HUES48 (cell line): ENCODE results near the gene REEP6.
A peak's percentile ranks its signal among the peaks of the same experiment; 100 is the strongest.

Source experiments
- H3K27ac ChIP-seq: one replicate; pipeline ENCODE4 v1.7.0; 2013; ENCODE audit warnings: low read depth, low read length, inconsistent platforms
- H3K27me3 ChIP-seq: 2 replicates; pipeline ENCODE4 v1.6.1; 2013; ENCODE audit warnings: mild to moderate bottlenecking, low read length; ENCODE audit not compliant: control insufficient read depth, insufficient read depth
- H3K36me3 ChIP-seq: 2 replicates; pipeline ENCODE4 v1.6.1; 2013; ENCODE audit warnings: low read length; ENCODE audit not compliant: control insufficient read depth, insufficient read depth
- H3K4me1 ChIP-seq: 2 replicates; pipeline ENCODE4 v1.6.1; 2013; ENCODE audit warnings: mild to moderate bottlenecking, low read length; ENCODE audit not compliant: control insufficient read depth, insufficient read depth
- H3K4me3 ChIP-seq: 2 replicates; pipeline ENCODE4 v1.5.1; 2013; ENCODE audit warnings: mild to moderate bottlenecking, low read depth, low read length
- H3K9ac ChIP-seq: 2 replicates; pipeline ENCODE4 v1.6.1; 2013; ENCODE audit warnings: mild to moderate bottlenecking, low read depth, low read length, moderate library complexity
- H3K9me3 ChIP-seq: 2 replicates; pipeline ENCODE4 v1.6.1; 2013; ENCODE audit warnings: low read length; ENCODE audit not compliant: control insufficient read depth, insufficient read depth

Gene REEP6

DNA sequence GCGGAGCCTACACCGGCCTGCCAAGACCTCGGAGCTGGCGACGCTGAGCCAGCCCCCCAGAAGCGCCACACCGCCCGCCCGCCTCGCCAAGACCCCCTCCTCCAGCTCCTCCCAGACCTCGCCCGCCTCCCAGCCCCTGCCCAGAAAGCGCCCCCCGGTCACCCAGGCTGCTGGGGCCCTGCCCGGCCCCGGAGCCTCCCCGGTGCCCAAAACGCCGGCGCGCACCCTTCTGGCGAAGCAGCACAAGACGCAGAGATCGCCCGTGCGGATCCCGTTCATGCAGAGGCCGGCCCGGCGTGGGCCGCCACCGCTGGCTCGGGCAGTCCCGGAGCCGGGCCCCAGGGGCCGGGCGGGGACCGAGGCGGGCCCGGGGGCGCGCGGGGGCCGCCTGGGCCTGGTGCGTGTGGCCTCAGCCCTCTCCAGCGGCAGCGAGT, 22.1 kb upstream of the REEP6 start:
- no peak overlapping the region for H3K9ac ChIP-seq
- no peaks in the 10 kb centered on the region for H3K36me3 ChIP-seq
- peak overlapping the region; percentile 26; the same call in 1 of the 2 replicates for H3K4me3 ChIP-seq
- peaks cover 8% of the 10 kb centered on the region for H3K4me1 ChIP-seq
- H3K9me3 ChIP-seq, result no peaks in the 10 kb centered on the region
- no peak overlapping the region for H3K27ac ChIP-seq
- H3K27me3 ChIP-seq, result peaks cover 91% of the 10 kb centered on the region

- no peak overlapping the region for H3K9ac ChIP-seq
Observed at GRCh38 chr19:1469255-1470054, 21.5 kb upstream of the REEP6 start.

DNA sequence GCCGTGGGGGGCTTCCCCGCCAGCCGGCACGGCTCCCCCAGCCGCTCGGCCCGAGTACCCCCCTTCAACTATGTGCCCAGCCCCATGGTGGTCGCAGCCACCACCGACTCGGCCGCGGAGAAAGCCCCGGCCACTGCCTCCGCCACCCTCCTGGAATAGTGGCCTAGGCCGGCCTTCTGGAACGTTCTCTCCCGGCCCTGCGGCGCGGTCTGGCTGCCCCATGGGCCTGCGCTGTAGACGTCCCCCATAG, 21.0 kb upstream of the REEP6 start:
- Histone ChIP-seq H3K27ac (no peak overlapping the region), H3K4me3 (peak overlapping the region; percentile 44; the same call in 1 of the 2 replicates), H3K4me1 (peaks cover 8% of the 10 kb centered on the region), H3K27me3 (peaks cover 83% of the 10 kb centered on the region), H3K9ac (no peak overlapping the region), H3K9me3 (no peaks in the 10 kb centered on the region), H3K36me3 (peaks cover 5% of the 10 kb centered on the region; the same call in 1 of the 2 replicates)

More at GRCh38 chr19:1469255-1470054, 21.5 kb upstream of the REEP6 start:
- Histone ChIP-seq H3K4me1 (peaks cover 8% of the 10 kb centered on the region), H3K9me3 (no peaks in the 10 kb centered on the region), H3K27ac (no peak overlapping the region), H3K4me3 (peak overlapping the region; percentile 26; the same call in 1 of the 2 replicates), H3K27me3 (peaks cover 88% of the 10 kb centered on the region), H3K36me3 (peaks cover under 1% of the 10 kb centered on the region; the same call in 1 of the 2 replicates)

GRCh38 chr19:1470305-1471009, 20.5 kb upstream of the REEP6 start:
- no peak overlapping the region for H3K9ac ChIP-seq
- peak overlapping the region; percentile 44 for H3K4me3 ChIP-seq
- H3K9me3 ChIP-seq, result no peaks in the 10 kb centered on the region
- peaks cover 5% of the 10 kb centered on the region; the same call in 1 of the 2 replicates for H3K36me3 ChIP-seq
- peaks cover 78% of the 10 kb centered on the region for H3K27me3 ChIP-seq
- H3K4me1 ChIP-seq, result peaks cover 8% of the 10 kb centered on the region
- H3K27ac ChIP-seq, result no peak overlapping the region

- H3K36me3 ChIP-seq, result peaks cover 5% of the 10 kb centered on the region; the same call in 1 of the 2 replicates
- peaks cover 72% of the 10 kb centered on the region for H3K27me3 ChIP-seq
- H3K9me3 ChIP-seq, result no peaks in the 10 kb centered on the region
- H3K27ac ChIP-seq, result no peak overlapping the region
- no peak overlapping the region for H3K9ac ChIP-seq
- H3K4me3 ChIP-seq, result peak overlapping the region; percentile 44
- H3K4me1 ChIP-seq, result peaks cover 8% of the 10 kb centered on the region
Observed at GRCh38 chr19:1471010-1471514, 19.9 kb upstream of the REEP6 start.

DNA sequence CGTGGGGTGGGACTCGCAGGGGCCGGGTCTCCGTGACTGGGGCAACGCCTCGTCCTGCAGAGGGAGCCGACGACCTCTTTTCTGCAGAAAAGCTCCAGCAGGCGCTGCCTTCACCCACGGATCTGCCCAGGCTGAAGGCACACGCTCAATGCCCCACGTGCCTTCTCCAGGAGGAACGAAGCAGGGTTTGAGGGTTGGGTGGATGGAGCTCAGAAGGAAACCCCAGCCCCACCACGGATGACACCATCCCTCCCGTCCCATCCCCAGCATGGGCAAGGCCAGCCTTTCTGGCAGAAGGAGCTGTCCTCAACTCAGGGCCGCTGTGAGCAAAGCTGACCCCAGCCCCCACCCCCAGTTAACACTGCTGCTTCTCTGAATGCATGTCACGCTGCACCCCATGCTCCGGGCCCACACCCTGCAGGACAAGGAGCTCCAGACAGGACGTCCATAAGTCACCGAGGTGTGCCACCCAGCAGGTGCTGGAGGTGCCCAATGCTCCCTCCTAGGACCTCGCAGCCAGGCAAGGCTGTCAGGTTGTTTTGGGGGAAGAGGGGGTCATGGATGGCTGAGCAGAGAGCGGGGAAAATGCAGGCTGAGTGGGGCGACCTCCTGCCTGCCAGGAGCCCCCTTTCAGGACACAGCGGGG, 19.3 kb upstream of the REEP6 start:
- H3K9ac ChIP-seq, result no peak overlapping the region
- H3K4me1 ChIP-seq, result peaks cover 8% of the 10 kb centered on the region
- H3K9me3 ChIP-seq, result no peaks in the 10 kb centered on the region
- H3K27me3 ChIP-seq, result peaks cover 66% of the 10 kb centered on the region
- H3K27ac ChIP-seq, result no peak overlapping the region
- peaks cover 10% of the 10 kb centered on the region; the same call in 1 of the 2 replicates for H3K36me3 ChIP-seq
- H3K4me3 ChIP-seq, result no peak overlapping the region; the same call in 1 of the 2 replicates

DNA sequence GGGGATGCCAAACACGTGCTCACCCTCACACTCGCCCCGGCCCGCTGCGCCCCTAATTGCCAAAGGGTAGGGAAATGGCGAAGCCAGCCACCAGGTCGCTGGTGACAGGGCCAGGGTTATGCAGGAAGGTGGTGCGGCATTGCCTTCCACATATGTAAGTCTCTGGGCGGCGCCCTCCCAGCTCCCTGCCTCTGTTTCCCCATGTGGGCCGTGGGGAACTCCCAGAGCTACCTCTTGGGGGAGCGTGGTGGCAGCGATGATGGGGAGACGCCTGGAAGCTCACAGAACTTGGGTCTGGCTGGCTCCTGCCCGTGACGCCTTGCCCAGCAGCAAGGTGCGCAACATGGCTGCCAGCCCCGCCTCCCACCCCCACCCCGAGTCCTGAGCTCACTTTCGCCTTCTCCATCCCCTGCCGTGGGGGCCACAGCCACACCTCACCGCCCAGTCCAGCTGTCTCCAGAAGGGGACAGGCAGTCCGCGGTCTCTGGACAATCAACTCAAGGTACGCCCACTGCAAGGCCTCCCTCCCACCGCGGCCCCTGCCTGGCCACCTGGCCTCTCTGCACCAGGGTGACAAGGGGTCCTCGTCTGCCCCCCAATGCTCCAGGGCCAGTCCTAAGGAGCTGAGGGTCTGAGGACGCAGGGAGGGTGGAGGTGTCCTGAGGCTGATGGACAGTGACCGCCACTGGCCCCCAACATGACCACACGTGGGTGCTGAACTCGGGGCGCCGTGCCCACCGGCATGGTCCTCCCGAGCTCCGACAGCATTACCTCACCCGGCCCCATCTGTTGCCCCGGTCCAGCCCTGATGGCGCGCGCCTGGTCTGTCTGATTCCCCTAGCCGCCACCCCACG, 18.5 kb upstream of the REEP6 start:
- H3K36me3 ChIP-seq, result peaks cover 15% of the 10 kb centered on the region
- no peak overlapping the region for H3K9ac ChIP-seq
- H3K27ac ChIP-seq, result no peak overlapping the region
- peaks cover 58% of the 10 kb centered on the region for H3K27me3 ChIP-seq
- H3K9me3 ChIP-seq, result no peaks in the 10 kb centered on the region
- H3K4me1 ChIP-seq, result peaks cover 8% of the 10 kb centered on the region
- H3K4me3 ChIP-seq, result no peak overlapping the region

- H3K9me3 ChIP-seq, result no peaks in the 10 kb centered on the region
- peaks cover 16% of the 10 kb centered on the region for H3K36me3 ChIP-seq
- H3K27ac ChIP-seq, result no peak overlapping the region
- H3K4me3 ChIP-seq, result no peak overlapping the region
- no peak overlapping the region for H3K9ac ChIP-seq
- H3K4me1 ChIP-seq, result peaks cover 8% of the 10 kb centered on the region
- H3K27me3 ChIP-seq, result peaks cover 50% of the 10 kb centered on the region
Observed at GRCh38 chr19:1473085-1473851, 17.7 kb upstream of the REEP6 start.

DNA sequence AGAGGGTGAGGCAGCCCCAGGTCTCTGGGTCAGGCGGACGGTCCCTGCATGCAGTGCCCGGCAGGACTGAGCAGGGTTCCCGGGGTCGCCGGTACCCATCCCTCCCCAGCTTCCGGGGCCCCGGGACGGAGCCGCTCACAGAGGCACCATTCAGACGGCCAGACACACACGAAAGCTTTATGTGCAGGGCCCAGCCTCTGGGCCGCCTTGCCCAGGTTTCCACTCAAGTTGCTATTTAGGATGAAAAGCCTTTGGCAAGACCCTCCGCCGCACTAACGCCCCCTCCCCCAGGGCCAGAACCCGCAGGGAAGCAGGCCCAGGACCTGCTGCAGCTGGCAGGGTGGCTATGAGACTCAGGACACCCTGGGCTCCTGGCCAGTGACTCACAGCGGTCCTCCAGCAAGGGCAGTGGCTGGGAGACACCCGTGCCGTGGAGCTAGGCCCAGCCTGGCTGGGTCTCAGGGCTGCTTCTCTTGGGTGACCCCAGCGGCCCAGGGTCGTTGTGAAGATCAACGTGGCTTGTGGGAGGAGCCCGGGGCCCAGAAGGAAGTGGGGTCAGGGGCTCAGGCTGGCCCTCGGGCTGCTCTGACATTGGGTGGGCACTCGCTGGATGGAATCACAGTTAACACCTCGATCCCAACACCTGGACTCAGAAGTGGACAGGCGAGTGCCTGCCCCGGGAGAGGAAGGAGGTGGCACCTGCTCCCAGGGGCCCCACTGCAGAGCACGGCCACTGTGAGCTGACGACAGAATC, 16.8 kb upstream of the REEP6 start:
- Histone ChIP-seq H3K4me1 (peaks cover 8% of the 10 kb centered on the region), H3K4me3 (no peak overlapping the region), H3K27ac (no peak overlapping the region), H3K9me3 (no peaks in the 10 kb centered on the region), H3K36me3 (peaks cover 16% of the 10 kb centered on the region), H3K9ac (no peak overlapping the region), H3K27me3 (peaks cover 41% of the 10 kb centered on the region)
